ENCODE data around the gene RFTN2.
"Not testable (repeated sequence)": the region's sequence is repeated elsewhere in the genome, so short reads cannot be mapped to it uniquely, and the experiment has no call there.

The RFTN2 gene

DNA sequence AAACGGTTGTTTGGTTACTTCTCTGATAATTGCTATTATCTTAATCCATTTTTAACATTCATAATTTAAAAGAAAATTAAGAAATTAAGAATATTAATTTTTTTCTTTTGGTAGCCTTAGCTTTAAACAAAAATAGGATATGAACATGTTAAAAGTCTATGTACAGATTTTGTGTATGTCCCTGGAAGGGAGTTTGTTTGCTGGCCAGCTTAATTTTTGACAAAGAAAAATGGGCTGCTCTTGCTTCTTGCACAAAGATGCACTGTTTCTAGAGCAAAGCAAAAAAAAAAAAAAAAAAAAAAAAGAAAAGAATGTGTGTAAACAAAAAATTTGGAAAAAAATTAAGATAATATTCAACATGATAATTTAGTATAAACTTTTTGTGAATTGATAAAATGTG lies 1.3 kb downstream of the RFTN2 start:
- DNase-seq (ENCODE audit: low read depth) = no peak

DNA sequence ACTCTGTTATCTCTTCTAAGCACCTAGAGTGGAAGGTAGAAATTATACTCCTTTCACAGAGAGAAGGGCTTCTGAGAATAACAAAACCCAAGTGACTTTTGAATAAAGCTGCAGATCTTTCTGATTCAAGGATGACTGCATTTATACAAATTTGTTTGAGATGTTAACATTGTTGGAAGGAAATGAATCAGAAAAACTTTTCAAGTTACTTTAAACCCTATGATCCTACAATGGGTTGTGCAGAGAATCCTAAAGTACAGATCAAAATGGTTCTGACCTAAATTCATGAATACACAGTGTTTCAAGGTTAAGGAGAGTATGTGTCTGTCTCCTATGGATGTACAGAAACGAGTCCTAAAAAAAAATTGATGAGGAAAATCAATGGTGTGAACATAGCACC lies 1.8 kb downstream of the RFTN2 start:
- no peak for DNase-seq (ENCODE audit: low read depth)

DNA sequence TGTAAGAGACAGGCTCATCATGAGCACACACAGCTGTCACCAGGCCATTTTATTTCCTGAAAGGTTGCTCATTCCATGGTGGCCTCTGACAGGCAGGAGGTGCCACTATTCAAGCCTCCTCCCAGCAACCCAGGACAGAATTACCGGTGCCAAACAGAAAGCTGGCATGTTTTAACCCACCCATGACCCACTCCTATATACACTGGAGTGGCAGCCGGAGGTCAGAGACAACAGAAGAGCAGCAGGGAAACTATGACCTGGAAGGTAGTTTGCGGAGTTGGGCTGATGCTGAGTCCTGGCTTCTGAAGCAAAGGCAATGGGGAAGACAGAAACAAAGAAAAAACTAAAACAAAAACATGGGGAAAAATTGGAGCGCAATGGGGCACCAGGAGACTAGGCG lies 2.3 kb downstream of the RFTN2 start:
- no peak for DNase-seq (ENCODE audit: low read depth)

DNA sequence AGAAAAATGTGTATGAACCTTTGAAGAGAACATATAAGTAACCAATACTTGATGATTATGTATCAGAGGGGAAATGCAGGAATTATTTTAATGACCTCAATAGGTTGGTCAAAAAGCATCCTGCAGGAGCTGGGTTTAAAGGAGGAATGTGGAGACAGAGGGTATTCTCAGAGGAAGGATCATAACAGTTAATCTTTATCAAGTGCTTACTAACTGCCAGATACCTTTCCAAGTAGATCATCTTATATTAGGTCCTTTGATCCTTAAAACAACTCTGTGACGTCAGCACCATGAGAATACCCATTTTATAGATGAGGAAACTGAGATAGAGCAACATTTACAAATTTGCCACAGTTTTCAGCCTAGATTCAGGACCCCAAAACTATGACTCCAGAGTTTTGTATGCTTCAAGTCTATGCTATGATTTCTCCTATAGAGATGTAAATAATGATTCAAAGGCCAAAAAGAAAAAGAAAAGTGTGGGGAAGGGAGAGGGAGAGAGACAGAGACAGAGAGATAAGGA lies 3.0 kb downstream of the RFTN2 start:
- DNase-seq (ENCODE audit: low read depth) = no peak

DNA sequence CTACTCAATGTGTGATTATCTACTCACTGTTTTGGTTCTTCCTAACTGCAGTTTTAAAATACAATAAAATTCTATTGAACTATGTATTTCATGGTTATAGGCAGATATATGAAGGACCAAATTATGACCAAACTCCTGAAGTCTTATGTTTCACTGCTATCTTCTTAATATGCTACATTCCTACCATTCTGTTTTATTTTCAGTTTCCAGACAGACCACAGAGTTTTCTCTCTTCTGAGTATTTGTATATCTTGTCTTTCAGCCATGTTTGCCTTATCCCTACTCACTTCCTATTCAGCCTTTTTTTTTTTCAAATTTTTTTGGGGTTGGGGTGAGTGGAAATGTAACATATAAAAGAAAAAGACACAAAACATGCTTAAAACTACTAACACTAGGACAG lies 6.3 kb downstream of the RFTN2 start:
- DNase-seq (ENCODE audit: low read depth) = no peak

DNA sequence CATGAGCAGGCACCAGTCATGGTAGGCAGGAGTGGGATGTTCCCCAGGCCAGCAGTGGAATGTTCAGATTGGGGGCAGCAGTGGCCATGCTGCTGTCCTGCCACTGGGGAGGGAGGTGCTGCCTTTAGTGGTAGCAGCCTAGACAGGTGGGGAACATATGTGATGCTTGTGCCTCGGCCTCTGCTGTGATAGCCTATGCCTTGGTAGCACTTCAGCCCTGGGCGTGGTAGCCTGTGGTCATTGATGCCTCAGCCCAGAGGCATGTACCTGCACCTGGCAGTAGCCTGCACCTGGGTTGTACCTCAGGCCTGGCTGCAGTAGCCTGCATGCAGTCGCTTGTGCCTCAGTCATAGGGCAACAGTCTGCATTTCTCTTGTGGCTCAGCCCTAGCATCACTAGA lies 7.1 kb downstream of the RFTN2 start:
- no peak for DNase-seq (ENCODE audit: low read depth)

DNA sequence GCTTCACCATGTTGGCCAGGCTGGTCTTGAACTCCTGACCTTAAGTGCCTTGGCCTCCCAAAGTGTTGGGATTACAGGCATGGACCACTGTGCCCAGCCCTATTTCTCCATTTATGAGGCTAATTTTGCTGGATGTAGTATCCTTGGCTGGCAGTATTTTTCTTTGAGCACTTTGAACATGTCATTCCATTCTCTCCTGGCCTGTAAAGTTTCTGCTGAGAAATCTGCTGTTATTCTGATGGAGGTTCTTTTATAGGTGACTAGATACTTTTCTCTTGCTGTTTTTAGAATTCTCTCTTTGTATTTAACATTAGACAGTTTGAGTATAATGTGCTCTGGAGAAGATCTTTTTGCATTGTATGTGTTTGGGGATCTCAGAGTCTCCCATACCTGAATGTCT lies 9.1 kb downstream of the RFTN2 start:
- DNase-seq (ENCODE audit: low read depth) = no peak

DNA sequence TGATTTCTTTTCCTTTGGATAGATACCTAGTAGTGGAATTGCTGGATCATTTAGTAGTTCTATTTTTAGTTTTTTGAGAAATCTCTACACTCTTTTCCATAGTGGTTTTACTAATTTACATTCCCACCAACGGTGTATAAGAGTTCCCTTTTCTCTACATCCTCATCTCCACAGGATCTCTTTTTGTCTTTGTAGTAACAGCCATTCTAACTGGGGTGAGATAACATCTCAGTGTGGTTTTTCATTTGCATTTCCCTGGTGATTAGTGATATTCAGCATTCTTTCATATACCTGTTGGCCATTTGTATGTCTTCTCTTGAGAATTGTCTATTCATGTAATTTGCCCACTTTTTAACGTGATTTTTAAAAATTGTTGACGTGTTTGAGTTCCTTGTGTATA lies 13.8 kb downstream of the RFTN2 start:
- no peak for DNase-seq (ENCODE audit: low read depth)

DNA sequence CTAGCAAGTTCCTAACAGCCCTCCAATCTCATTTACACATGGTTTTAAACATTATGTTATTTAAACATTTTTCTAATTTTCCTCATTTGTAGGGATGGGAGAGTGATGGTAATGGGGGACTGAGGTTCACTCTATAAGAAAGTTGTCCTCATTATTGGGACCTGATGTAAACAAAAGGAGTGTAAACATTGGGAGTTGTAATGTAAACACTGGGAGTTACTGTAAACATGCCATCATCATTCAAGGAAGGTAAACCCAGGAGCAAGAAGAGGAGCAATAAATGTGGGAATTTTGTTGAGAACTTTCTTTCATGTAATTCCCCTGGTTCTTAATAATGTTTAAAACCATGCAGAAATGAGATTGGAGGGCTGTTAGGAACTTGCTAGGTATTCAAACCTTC lies 17.8 kb downstream of the RFTN2 start:
- no peak for DNase-seq (ENCODE audit: low read depth)

DNA sequence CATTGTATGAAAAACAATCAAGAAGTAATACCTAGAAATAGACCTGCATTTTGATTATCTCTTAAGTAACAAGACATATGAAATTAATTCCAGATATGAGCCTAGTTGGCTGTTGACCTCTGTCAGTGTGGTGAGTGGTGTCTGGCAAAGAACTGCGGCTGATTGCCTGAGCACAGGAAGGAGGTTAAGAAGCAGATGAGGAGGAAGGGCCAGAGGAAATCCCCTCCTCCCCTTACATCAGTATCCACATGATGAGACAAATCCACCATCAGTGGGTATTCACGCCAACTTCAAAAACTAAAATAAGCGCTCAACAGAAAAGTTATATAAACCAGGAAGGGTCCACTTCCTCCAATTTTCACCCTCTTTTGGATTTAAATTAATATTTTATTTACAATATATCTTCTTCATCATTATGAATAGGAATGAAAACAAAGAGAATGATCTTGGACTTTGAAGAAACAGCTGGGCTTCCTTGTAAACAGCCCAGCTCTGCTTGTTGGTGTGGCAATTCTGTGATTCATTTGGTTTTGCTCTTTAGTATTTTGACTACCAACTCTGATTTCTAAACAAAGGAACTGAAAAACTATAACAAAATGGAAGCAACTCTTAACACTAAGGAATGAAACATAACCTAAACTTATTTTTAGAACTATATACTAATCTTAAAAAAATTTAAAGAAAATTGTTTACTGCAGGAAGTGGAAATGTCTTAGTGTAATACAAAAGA lies 27.3 kb downstream of the RFTN2 start:
- DNase-seq (ENCODE audit: low read depth) = peak; percentile 3

DNA sequence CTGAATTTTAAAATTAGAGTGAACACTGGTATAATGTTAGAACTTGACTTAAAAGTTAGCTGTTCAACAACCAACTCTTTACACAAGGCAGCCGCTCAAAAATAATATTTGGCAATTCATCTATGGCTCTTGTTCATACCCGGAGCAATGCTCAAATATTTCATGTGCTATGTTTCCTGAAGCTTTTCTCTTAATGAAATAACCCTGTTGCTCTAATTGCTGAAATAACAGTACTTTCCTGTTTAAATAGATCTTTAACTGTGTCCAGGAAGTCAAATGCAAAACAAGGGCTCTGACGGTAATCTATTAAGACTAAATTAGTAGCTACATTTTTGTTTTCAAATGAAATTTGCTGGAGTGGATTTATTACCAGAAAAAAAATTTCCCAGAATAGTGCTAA lies 33.7 kb downstream of the RFTN2 start:
- DNase-seq (ENCODE audit: low read depth) = no peak

DNA sequence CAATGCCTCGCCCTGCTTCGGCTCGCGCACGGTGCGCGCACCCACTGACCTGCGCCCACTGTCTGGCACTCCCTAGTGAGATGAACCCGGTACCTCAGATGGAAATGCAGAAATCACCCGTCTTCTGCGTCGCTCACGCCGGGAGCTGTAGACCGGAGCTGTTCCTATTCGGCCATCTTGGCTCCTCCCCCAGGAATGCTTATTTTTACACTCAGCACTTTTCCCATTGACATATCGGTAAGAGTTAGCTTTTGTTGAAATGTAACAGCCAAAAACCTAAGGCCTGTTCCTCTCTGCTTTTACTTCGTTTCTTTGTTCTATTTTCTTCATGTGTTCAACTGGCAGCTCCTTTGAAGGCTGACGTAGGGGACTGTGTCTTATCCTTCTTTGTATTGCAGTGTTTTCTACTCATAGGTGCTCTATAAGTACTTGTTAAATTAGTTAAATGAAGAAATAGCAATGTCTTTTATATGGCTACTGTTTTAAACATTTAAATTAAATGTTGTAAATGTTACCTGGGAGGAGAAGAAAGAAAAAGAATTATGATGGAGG lies 34.7 kb downstream of the RFTN2 start:
- not testable (repeated sequence) for DNase-seq (ENCODE audit: low read depth)

DNA sequence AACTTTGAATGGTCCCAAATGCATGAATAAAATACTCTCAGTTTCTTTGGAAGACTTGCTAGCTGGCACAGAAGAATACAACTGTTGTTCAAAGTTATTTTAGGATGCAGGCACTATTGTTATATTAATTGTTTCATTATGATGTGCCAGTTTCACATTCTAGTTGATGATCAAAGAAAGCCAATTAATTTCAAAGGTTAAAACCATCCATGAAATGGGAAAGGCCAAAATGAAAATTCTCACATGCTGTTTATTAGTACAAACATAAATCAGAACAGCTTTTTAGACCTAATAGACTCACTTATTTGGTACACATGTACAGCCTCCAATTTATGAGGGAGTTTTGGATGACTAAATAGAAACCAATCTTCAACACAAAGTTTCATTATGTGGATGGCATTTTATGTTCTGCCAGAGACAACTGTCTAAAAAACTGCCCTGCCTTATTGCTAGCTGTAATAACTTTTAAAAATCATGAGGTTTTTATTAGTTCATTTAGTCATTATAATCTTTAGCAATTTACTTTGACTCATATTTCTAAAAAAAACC lies 42.2 kb downstream of the RFTN2 start:
- no peak for DNase-seq (ENCODE audit: low read depth)

DNA sequence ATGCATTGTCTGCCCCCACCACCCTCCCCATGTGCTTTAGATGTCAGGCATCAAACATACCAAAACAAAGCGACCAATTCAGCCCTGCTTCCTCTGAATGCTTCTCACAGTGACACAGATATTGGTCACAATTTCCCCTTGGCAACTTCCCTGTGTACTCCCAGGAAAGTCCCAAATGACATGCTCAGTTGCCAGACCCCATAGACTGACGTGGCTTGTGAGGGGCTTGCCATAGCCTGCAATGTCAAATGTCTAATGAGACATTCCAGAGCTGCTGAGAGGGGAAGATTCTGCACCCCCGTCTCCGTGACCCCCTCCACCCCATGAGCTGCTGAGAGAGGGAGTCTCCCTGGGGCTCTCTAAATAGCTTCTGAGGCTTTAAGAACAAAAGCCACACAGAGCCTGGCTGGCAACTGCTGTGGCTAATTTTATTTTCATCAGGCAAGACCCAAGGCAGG lies 47.3 kb downstream of the RFTN2 start:
- DNase-seq (ENCODE audit: low read depth) = peak; percentile 36

DNA sequence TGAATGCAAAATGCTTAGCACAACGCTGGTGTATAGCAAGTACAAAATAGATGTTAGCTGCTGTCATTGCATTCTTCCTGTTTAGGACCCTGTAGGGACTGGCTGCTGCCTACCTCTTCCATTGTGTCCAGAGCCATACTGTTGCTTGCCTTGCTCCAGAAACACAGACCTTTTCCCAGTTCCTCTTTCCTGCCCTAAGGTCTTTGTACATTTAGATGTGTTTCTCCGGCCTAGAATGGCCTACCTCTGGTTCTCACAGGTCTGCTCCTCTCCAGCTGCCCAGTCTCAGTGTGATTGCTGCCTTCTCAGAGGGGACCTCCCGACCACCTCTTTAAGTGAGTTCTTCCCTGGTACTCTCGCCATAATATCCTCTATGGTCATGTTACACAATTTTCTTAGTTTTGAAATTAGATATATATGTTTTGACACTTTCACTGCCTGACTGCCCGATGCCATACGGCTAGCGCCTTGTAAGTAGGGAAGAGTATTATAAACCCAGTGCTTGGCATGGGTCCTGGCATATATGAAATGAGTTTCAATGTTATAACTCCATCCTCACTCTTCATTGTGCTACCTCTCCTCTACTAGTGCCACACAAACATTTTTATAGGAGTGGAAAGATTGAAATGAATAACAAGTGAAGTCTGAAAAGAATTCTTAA lies 48.3 kb downstream of the RFTN2 start:
- DNase-seq (ENCODE audit: low read depth) = no peak

DNA sequence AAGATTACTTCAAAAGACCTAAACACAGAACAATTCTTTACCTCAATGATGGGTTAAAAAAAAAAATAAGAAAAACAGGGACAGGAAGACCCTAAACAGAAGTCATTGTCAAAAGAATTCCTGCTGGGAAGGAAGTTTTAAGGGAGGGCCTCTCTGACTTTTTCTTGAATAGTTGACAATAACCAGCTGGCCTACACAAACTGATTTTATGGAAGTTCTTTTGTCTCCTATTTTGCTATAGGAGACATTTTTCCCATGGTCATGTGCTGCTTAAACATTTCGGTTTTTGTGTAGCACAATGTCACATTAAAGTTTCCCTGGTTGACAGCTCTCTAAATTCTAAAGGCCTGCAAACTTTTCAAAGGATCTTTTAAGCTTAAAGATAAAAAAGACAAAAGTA lies 55.3 kb downstream of the RFTN2 start:
- no peak for DNase-seq (ENCODE audit: low read depth)

DNA sequence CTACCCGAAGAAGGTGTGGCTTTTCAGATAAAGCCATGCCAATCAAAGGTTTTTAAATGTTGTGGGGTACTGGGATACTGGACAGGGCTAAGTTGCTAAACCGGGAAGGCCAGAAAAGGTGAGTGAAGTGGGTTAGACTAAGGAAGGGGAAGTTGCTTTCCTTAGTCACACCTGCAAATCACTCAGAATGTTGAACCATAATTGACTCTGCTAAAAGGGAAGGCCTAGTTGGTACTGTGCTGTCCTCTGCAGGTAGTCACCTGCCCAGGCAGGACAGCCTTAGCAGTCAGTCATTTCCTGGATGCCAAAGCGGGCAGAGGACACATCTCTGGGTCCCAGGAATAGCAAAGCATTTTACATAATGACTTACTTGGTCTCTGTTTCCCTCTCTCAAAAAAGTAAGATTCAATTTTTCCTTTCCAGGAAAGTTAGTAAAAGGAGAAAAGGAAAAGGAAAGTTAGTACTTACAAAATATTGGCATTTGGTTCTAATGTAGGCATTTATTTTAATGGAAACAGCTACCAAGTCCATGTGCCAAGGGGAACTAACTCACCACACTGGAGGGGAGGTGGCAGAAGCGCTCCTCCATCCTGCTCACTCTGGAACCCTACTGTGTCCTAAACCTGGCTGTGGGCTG lies 60.3 kb downstream of the RFTN2 start:
- no peak for DNase-seq (ENCODE audit: low read depth)

DNA sequence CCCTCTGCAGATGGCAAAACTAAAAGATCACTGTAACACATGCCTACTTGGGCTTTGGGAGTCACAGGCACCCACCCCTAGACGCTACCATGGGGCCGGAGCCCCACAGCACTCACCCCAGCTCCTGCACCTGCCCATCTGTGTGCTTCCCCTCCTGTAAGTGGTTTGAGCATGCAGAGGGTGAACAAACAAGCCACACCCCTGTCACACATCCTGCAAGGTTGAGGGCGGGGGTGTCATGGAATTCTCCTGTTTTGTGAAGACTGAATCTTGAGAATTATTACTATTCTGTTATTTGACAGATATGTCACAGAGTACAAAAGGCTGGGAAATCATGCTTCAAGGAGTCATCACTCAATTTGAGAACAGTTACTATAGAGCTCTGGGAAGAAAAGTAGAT lies 60.9 kb downstream of the RFTN2 start:
- no peak for DNase-seq (ENCODE audit: low read depth)

DNA sequence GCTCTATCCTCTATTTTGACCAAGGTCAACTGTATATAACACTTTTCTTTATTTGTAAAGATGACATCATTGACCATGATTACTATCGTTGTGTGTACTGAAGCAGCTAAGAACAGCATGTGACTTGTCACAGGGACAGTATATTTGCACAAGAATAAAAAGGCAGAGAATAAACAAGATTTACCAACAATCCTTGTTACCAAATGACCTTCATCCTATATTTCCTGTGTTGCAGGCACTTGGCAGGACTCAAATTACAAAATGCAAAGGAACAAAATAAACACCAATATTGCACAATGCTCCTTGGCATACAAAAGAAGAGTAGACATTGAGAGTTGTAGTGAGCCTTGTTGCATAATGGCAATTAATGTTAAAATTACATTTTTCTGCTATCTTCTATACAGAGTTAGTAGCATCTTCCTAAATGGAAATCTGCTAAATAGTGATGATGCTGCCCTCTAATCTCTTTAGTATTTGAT lies 61.8 kb downstream of the RFTN2 start:
- no peak for DNase-seq (ENCODE audit: low read depth)

DNA sequence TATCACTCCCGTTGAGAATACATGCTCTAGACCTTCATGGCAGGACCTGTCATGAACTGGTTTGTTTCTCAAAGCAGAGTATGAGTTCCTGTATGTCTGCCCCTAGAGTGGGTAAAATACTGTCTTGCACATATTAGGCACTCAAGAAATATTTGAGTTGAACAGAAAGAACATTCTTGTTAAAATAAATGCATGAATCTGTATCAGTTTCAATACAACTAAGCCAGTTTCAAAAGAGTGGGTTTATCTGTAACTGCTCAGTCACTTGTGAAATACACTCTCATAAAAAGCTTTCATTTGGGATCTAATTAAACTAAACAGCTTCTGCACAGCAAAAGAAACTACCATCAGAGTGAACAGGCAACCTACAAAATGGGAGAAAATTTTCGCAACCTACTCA lies 69.2 kb downstream of the RFTN2 start:
- DNase-seq (ENCODE audit: low read depth) = no peak

DNA sequence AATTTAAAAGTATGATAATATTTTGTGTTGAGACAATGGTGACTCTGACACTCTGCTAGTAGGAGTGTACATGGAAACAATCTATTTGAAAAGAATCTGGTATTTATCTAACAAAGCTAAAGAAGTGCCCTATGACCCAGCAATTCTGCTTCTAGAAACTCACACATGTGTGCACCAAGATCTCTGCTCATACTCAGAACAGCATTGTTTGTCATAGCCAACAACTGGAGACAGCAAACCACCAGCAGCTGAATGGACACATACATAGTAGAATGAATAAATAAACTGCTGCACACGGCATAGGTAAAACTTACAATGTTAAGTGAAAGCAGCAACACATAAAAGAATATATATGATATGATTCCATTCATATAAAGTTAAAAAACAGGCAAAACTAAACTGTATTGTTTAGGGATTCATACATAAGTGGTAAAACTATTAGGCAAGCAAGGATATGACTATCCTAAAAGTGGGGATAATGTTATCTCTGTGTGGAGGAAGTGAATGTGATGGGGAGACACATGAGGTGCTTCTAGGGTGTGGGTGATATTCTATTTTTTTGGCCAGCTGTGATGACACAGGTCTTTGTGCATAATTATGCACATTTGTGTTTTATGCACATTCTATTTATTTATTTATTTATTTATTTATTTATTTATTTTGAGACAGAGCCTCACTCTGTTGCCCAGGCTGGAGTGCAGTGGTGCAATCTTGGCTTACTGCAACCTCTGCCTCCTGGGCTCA lies 71.1 kb downstream of the RFTN2 start:
- no peak for DNase-seq (ENCODE audit: low read depth)

DNA sequence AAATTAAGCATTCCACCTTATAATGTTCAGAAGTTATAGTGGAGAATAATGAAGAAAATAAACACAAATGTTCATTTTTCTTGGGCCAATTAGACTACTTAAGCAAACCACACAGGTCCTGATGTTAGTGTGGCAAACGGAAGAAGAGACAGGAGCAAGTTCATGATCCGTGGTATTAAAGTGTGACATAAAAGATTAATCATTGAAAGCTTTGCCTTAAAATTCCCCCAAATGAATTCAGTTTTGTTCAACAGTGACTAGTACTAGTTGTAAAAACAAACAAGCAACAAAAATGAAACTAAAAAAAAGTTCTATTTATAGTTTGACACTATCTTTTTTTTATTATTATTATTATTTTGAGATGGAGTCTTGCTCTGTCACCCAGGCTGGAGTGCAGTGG lies 73.7 kb downstream of the RFTN2 start:
- no peak for DNase-seq (ENCODE audit: low read depth)
